Measurements from ENCODE around the gene APOBEC4. TPM values are rescaled to one million over a fixed set of nuclear protein-coding genes. Genes with fewer than 3 reads are reported as not detected.

Gene APOBEC4
- total and polyA plus RNA-seq, 2 of the 8 experiments (the other 6 are each of a cell fraction or from before 2014, with no cell fraction given): not detected

DNA sequence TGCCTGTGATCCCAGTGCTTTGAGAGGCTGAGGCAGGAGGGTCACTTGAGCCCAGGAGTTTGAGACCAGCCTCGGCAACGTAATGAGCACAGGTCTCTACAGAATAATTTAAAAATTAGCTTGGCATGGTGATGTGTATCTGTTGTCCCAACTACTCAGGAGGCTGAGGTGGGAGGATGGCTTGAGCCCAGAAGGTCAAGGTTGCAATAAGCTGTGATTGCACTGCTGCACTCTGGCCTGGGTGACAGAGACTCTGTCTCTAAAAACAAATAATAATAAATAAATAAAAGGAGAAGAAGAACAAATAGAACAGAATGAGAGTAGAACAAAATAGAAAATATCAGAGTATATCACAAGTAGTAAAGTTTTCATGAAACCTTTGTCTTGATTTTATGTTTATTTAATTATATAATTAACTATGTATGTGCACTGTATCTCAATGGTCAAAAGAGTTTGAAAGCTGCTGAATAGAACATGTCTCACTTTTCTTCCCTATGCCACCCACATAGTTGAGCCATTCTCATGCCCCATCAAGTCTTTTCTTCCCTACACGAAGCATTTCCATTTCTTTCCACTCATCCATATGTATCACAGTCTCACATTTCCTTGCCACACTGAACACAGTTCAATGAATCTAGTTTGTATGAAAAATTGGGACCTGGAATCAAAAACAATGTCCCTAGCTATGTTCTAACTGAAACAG is 22.9 kb upstream of the APOBEC4 start (continued):
- TF ChIP-seq, protein P1, sequence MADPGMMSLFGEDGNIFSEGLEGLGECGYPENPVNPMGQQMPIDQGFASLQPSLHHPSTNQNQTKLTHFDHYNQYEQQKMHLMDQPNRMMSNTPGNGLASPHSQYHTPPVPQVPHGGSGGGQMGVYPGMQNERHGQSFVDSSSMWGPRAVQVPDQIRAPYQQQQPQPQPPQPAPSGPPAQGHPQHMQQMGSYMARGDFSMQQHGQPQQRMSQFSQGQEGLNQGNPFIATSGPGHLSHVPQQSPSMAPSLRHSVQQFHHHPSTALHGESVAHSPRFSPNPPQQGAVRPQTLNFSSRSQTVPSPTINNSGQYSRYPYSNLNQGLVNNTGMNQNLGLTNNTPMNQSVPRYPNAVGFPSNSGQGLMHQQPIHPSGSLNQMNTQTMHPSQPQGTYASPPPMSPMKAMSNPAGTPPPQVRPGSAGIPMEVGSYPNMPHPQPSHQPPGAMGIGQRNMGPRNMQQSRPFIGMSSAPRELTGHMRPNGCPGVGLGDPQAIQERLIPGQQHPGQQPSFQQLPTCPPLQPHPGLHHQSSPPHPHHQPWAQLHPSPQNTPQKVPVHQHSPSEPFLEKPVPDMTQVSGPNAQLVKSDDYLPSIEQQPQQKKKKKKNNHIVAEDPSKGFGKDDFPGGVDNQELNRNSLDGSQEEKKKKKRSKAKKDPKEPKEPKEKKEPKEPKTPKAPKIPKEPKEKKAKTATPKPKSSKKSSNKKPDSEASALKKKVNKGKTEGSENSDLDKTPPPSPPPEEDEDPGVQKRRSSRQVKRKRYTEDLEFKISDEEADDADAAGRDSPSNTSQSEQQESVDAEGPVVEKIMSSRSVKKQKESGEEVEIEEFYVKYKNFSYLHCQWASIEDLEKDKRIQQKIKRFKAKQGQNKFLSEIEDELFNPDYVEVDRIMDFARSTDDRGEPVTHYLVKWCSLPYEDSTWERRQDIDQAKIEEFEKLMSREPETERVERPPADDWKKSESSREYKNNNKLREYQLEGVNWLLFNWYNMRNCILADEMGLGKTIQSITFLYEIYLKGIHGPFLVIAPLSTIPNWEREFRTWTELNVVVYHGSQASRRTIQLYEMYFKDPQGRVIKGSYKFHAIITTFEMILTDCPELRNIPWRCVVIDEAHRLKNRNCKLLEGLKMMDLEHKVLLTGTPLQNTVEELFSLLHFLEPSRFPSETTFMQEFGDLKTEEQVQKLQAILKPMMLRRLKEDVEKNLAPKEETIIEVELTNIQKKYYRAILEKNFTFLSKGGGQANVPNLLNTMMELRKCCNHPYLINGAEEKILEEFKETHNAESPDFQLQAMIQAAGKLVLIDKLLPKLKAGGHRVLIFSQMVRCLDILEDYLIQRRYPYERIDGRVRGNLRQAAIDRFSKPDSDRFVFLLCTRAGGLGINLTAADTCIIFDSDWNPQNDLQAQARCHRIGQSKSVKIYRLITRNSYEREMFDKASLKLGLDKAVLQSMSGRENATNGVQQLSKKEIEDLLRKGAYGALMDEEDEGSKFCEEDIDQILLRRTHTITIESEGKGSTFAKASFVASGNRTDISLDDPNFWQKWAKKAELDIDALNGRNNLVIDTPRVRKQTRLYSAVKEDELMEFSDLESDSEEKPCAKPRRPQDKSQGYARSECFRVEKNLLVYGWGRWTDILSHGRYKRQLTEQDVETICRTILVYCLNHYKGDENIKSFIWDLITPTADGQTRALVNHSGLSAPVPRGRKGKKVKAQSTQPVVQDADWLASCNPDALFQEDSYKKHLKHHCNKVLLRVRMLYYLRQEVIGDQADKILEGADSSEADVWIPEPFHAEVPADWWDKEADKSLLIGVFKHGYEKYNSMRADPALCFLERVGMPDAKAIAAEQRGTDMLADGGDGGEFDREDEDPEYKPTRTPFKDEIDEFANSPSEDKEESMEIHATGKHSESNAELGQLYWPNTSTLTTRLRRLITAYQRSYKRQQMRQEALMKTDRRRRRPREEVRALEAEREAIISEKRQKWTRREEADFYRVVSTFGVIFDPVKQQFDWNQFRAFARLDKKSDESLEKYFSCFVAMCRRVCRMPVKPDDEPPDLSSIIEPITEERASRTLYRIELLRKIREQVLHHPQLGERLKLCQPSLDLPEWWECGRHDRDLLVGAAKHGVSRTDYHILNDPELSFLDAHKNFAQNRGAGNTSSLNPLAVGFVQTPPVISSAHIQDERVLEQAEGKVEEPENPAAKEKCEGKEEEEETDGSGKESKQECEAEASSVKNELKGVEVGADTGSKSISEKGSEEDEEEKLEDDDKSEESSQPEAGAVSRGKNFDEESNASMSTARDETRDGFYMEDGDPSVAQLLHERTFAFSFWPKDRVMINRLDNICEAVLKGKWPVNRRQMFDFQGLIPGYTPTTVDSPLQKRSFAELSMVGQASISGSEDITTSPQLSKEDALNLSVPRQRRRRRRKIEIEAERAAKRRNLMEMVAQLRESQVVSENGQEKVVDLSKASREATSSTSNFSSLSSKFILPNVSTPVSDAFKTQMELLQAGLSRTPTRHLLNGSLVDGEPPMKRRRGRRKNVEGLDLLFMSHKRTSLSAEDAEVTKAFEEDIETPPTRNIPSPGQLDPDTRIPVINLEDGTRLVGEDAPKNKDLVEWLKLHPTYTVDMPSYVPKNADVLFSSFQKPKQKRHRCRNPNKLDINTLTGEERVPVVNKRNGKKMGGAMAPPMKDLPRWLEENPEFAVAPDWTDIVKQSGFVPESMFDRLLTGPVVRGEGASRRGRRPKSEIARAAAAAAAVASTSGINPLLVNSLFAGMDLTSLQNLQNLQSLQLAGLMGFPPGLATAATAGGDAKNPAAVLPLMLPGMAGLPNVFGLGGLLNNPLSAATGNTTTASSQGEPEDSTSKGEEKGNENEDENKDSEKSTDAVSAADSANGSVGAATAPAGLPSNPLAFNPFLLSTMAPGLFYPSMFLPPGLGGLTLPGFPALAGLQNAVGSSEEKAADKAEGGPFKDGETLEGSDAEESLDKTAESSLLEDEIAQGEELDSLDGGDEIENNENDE (IDR thresholded peaks at IDR 0.05; ENCODE audit: insufficient replicate concordance, low read length): no peak
- TF ChIP-seq GTF2F1 (IDR thresholded peaks at IDR 0.05; ENCODE audit: borderline replicate concordance, low read depth, low read length) (no peak), CREB1 (IDR thresholded peaks at IDR 0.05) (no peak), CBX5 (IDR thresholded peaks at IDR 0.05; ENCODE audit: low read depth, low read length) (no peak), NRF1 (IDR thresholded peaks at IDR 0.05; ENCODE audit: low read depth, low read length) (no peak), CBX8 (IDR thresholded peaks at IDR 0.05; ENCODE audit: borderline replicate concordance, low read depth, low read length) (no peak), TBP (IDR thresholded peaks at IDR 0.05; ENCODE audit: low read depth, low read length) (no peak), SIN3A (conservative IDR thresholded peaks at IDR 0.05 in 1 of 2, IDR thresholded peaks at IDR 0.05 in 1 of 2; ENCODE audit: low read depth in 1 of 2, low read length in 2 of 2) (no peak), JUND (IDR thresholded peaks at IDR 0.05; ENCODE audit: low read length) (no peak)
